Activated CD4-positive, alpha-beta T cell treated with anti-CD3 and anti-CD28 coated beads for 1 hour (primary cell): ENCODE results near the gene LRRC74B.

Experiments used
- DNase-seq: peaks from one replicate; pipeline ENCODE4 v3.0.0-alpha.2; 2020

The LRRC74B gene

GRCh38 chr22:21014726-21015465 lies 30.9 kb upstream of the LRRC74B start, which contains the start of gene P2RX6:
Gene P2RX6 (plus strand): TSS chr22:21015165. CDS start chr22:21015175, 10 bp downstream.
- no peak for DNase-seq

- DNase-seq, result no peak
Observed at GRCh38 chr22:21015466-21016006, 30.2 kb upstream of the LRRC74B start.

DNA sequence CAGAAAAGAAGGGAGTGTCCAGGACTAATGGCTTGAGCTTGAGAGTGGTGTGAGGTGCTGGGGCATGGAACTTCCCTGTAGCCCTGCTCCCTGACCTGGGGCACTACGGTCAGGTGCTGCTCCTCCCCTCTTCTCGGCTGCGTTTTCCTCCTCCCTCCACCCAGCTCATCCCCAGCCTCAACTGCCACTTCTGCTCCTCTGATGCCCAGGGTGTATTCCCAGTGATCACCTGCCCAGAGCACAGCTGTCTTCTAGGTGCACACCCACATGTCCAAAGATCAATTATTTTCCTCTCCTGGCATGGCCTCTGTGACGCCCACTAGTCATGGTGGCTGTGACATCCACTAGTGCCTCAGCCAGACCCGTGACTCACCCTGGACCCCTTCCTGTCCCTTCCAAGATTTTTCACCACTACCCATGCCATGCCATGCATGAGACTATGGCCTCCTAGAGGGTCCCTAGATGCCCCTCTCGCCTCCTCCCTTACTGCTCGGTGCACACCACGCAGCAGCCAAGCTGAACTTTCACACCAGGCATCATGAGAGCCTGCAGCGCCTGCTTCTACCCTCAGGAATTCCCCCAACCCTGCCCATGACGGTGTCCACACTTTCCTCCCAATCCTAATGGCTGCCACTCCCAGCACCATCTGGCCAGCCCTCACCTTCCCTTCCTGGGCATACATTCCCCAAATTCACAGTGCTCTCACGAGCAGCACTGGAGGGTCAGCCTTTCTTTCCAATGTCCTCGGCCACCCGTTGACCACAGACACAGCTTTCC lies 28.9 kb upstream of the LRRC74B start:
- DNase-seq, result no peak

GRCh38 chr22:21018314-21018713 lies 27.4 kb upstream of the LRRC74B start:
- DNase-seq, result no peak

DNA sequence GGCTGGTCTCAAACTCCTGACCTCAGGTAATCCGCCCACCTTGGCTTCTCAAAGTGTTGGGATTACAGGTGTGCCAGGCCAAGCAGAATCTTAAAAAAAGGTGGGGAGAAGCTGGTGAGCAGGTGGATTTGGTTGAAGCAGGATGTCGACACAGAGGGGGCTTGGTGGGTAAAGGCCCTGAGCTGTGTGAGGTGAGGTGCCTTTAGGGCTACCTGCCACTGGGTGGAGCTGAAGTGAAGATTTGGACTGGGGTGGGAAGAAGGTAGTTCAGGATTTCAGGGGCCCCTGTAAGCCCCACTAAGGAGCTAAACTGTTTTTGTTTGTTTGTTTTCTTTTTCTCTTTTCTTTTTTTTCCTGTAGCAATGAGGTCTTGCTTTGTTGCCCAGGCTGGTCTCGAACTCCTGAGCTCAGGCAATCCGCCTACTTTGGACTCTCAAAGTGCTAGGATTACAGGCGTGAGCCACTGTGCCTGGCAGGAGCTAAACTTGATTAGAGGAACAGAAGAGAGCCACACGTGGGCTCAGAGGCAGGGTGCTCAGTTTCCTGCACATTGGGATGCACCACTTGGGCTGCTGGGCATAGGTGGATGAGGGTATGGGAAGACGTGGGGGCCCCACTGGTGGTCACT lies 24.8 kb upstream of the LRRC74B start:
- DNase-seq, result no peak

- DNase-seq, result no peak
Observed at GRCh38 chr22:21022507-21022906, 23.2 kb upstream of the LRRC74B start.

- no peak for DNase-seq
Observed at GRCh38 chr22:21022955-21023614, 22.7 kb upstream of the LRRC74B start.

GRCh38 chr22:21025266-21025665 lies 20.5 kb upstream of the LRRC74B start:
- no peak for DNase-seq

GRCh38 chr22:21025763-21026755 lies 19.7 kb upstream of the LRRC74B start:
- no peak for DNase-seq

GRCh38 chr22:21026783-21027692 lies 18.7 kb upstream of the LRRC74B start:
- DNase-seq, result no peak

DNA sequence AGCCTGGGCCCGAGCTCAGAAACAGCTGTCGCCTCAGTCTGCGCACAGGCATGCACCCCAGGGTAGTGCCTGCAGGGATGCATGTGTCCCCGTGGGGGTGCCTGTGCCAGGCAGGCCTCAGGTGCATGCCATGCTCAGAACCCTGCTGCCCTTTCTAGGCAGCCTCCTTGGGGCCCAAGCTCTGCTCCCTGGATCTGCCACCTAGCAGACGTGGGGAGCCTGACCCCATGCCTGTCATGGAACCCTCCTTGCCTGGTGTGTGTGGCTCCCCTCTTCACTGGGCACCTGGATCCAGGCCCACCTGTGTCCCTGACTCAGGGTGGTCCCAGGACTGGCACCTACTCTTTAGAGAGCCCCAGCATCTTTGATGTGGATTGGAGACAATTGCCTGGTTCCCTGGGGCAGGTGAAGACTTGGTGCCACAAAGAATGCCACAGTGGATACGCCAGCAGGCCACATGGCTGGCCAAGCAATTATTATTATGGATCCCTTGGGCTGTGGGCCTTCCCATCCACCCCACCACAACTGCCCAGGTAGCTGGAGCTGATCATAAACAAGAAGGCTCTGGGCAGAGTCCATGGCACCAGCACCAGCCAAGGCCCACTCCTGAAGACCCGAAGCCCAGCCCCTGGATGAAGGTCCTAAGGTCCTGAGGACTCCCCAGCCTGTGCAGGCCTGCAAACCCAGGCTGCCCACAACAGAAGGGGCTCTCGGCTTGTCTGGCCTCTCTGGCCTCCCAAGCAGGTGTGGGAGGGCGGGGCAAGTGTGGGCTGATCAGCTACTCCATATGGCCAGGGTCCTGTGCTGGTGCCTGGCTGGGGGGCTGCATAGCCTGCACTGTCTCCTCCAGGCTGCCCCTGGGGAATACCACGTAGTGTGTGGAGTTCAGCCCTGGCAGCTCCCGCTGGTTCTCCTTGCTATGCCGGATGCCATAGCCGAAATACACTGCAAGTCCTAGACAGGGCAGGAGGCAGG lies 17.2 kb upstream of the LRRC74B start:
- DNase-seq, result no peak

GRCh38 chr22:21029486-21030025 lies 16.2 kb upstream of the LRRC74B start:
- DNase-seq, result no peak

GRCh38 chr22:21030032-21030431 lies 15.7 kb upstream of the LRRC74B start:
- no peak for DNase-seq

- no peak for DNase-seq
Observed at GRCh38 chr22:21030621-21031544, 14.9 kb upstream of the LRRC74B start.

DNA sequence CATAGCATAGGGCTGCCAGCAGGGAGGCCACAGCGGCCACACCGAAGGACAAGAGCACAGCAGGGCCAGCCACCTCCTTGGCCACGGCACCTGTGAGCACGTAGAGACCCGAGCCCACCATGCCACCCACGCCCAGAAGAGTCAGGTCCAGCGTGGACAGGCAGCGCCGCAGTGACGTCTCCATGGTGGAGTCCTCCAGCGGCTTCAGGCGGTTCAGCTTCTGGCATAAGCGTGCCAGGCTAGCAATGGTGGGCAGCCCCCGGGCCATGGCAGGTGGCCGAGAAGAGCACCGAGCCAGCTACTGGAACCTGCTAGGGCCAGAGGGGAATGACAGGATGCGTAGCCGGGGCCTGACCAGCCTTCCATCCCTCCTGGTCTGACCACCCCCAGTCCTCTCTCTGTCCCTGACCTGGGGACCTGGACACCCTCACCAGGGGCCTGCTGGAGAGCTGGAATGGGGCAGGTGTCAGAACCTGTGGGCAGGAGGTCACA lies 14.2 kb upstream of the LRRC74B start:
- DNase-seq, result no peak

DNA sequence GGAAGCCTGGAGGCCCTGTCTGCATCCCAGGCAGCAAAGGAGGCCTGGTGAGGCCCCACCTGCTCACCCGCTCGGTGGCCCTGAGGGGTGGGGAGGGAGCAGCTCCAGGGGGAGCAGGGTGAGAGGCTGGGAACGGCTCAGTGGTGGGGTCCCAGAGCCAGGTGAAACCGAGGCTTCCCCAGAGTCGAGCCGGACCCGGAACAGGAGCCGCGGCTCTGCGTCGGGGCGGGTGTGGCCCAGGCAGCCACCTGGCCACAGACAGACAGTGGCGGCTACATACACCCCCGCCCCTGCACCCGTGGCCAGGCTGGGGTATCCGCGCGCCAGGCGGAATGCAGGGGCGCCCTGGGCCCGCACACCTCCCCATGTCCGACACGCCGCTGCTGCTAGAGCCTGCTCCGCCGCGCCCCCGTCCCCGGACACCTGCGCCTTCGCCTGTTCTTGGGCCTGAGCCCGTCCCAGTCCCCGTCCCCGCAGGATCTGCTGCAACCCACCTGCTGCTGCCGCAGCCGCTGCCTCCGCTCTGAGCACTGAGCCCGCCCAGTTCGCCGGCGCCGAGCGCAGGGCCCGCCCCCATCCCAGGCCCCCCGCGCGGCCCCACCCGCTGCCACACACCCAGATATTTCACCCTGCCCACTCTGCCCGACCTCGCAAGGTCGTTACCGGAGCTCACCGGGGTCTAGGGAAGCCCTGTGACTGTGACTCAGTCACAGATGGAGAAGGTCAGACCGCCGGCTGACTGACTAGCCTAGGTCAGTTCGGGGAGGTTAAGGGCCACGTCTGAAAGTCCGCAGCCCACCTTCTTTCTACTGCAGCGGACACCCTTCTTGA lies 13.5 kb upstream of the LRRC74B start, which contains the start of gene SLC7A4:
TSS of gene SLC7A4 (minus strand) at position 525 of the 831 bp plus-strand sequence. CDS start 749 bp downstream, outside the sequence.
- no peak for DNase-seq
